IPS-20b (cell line): ENCODE measurements around the gene CPSF4L.
"Not testable (repeated sequence)": the region's sequence is repeated elsewhere in the genome, so short reads cannot be mapped to it uniquely, and the experiment has no call there.

Source experiments
- H3K27ac ChIP-seq: one replicate; pipeline ENCODE4 v1.5.1; 2013; ENCODE audit warnings: low read length
- H3K27me3 ChIP-seq: 2 replicates; pipeline ENCODE4 v1.6.1; 2013; ENCODE audit warnings: mild to moderate bottlenecking, low read length, inconsistent platforms; ENCODE audit not compliant: insufficient read depth
- H3K36me3 ChIP-seq: 2 replicates; pipeline ENCODE4 v1.6.1; 2013; ENCODE audit warnings: low read depth, mild to moderate bottlenecking, inconsistent platforms, low read length, moderate library complexity; ENCODE audit not compliant: insufficient read depth
- H3K4me1 ChIP-seq: 2 replicates; pipeline ENCODE4 v1.6.1; 2013; ENCODE audit warnings: mild to moderate bottlenecking, control low read depth, inconsistent platforms, low read length, moderate library complexity; ENCODE audit not compliant: insufficient read depth
- H3K4me3 ChIP-seq: 2 replicates; pipeline ENCODE4 v1.5.1; 2013; ENCODE audit warnings: mild to moderate bottlenecking, low read length, inconsistent platforms
- H3K9ac ChIP-seq: 2 replicates; pipeline ENCODE4 v1.6.1; 2013; ENCODE audit warnings: low read depth, mild to moderate bottlenecking, inconsistent platforms, low read length, moderate library complexity
- H3K9me3 ChIP-seq: 2 replicates; pipeline ENCODE4 v1.6.1; 2013; ENCODE audit warnings: mild to moderate bottlenecking, low read depth, low read length, inconsistent platforms; ENCODE audit not compliant: insufficient read depth

Gene CPSF4L

GRCh38 chr17:73265646-73266640 is 4.3 kb upstream of the CPSF4L start:
- no peaks in the 10 kb centered on the region for H3K9me3 ChIP-seq
- H3K27me3 ChIP-seq, result peaks cover 9% of the 10 kb centered on the region
- H3K27ac ChIP-seq, result no peak overlapping the region
- H3K9ac ChIP-seq, result no peak overlapping the region
- H3K36me3 ChIP-seq, result no peaks in the 10 kb centered on the region
- H3K4me3 ChIP-seq, result no peak overlapping the region
- peaks cover 18% of the 10 kb centered on the region for H3K4me1 ChIP-seq

DNA sequence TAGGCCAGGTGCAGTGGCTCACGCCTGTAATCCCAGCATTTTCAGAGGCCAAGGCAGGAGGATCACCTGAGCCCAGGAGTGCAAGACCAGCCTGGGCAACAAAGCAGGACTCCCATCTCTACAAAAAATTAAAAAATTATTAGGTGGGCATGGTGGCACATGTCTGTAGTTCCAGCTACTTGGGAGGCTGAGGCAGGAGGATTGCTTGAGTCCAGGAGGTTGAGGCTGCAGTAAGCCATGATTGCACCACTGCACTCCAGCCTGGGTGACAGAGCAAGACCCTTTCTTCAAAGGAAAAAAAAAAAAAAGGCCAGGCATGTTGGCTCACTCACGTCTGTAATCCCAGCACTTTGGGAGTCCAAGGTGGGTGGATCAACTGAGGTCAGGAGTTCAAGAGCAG is 2.8 kb upstream of the CPSF4L start:
- H3K27ac ChIP-seq, result not testable (repeated sequence)

GRCh38 chr17:73262676-73263642 is 1.3 kb upstream of the CPSF4L start:
- Histone ChIP-seq H3K9ac (no peak overlapping the region), H3K27ac (no peak overlapping the region), H3K4me1 (peaks cover 18% of the 10 kb centered on the region), H3K9me3 (no peaks in the 10 kb centered on the region), H3K36me3 (no peaks in the 10 kb centered on the region), H3K4me3 (peak overlapping the region; percentile 17; the same call in 1 of the 2 replicates), H3K27me3 (peaks cover 12% of the 10 kb centered on the region)

More for the DNA sequence above, 2.8 kb upstream of the CPSF4L start:
- H3K9ac ChIP-seq, H3K4me3 ChIP-seq, H3K36me3 ChIP-seq, H3K9me3 ChIP-seq: not testable (repeated sequence)
- Histone ChIP-seq H3K27me3 (peaks cover 12% of the 10 kb centered on the region), H3K4me1 (peaks cover 18% of the 10 kb centered on the region)

GRCh38 chr17:73261952-73262675 is 434 bp upstream of the CPSF4L start:
- peak overlapping the region; percentile 17; the same call in 1 of the 2 replicates for H3K4me3 ChIP-seq
- no peak overlapping the region for H3K27ac ChIP-seq
- peaks cover 18% of the 10 kb centered on the region for H3K4me1 ChIP-seq
- H3K27me3 ChIP-seq, result peaks cover 12% of the 10 kb centered on the region
- H3K9me3 ChIP-seq, result no peaks in the 10 kb centered on the region
- no peak overlapping the region for H3K9ac ChIP-seq
- H3K36me3 ChIP-seq, result no peaks in the 10 kb centered on the region

GRCh38 chr17:73257516-73257915 is 4.2 kb downstream of the CPSF4L start:
- Histone ChIP-seq H3K36me3 (no peaks in the 10 kb centered on the region), H3K9me3 (no peaks in the 10 kb centered on the region), H3K9ac (no peak overlapping the region), H3K27me3 (peaks cover 4% of the 10 kb centered on the region; the same call in 1 of the 2 replicates), H3K4me3 (no peak overlapping the region), H3K4me1 (peaks cover 10% of the 10 kb centered on the region; the same call in 1 of the 2 replicates), H3K27ac (no peak overlapping the region)

DNA sequence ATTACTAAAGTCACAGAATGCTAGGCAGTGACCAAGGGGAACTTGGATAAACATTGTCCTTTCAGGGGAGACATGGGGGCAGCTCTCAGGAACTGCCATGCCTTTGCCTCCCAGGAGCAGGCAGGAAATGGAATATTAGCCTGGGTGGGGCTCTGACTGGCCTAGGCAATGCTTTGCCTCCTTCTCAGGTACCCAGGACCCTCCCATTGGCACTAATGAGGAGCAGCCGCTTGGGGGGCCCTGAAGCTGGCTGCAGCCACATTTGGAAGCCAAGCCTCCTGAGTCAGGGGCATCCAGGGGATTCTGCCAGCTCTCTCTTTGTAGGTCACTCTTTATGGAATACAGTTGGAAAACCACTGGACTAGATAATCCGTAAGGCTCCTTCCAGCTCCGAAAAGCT is 5.5 kb downstream of the CPSF4L start:
- Histone ChIP-seq H3K27me3 (0 out of 2 replicates have a peak, but pooled peaks cover 4% of the 10 kb centered on the region), H3K27ac (no peak overlapping the region)

GRCh38 chr17:73255671-73256181 is 6.0 kb downstream of the CPSF4L start:
- no peaks in the 10 kb centered on the region for H3K4me1 ChIP-seq
- H3K27me3 ChIP-seq, result 0 out of 2 replicates have a peak, but pooled peaks cover under 1% of the 10 kb centered on the region
- H3K36me3 ChIP-seq, result no peaks in the 10 kb centered on the region
- no peak overlapping the region for H3K27ac ChIP-seq
- H3K4me3 ChIP-seq, result no peak overlapping the region
- no peaks in the 10 kb centered on the region for H3K9me3 ChIP-seq
- no peak overlapping the region for H3K9ac ChIP-seq

More for the DNA sequence above, 5.5 kb downstream of the CPSF4L start:
- no peak overlapping the region for H3K9ac ChIP-seq
- H3K9me3 ChIP-seq, result no peaks in the 10 kb centered on the region
- H3K4me3 ChIP-seq, result no peak overlapping the region
- H3K36me3 ChIP-seq, result no peaks in the 10 kb centered on the region
- H3K4me1 ChIP-seq, result no peaks in the 10 kb centered on the region

DNA sequence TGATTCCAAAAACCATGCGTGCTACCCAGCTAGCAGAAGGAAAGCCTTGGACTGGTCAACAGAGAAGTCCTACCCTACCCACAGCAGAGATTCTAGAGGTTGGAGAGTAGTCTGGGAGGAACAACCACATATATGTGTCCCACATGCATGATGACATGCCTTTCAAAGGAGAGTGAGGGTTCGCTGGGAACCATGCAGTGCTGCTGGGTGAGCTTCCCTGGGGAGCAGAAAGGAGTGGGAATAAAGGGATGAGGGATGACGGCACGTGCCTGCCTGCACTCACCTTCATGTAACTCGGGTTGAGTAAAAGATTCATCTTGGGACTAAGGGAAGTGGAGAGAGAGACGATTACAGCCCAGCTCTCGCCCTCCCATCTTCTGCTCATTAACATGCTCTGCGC is 9.8 kb downstream of the CPSF4L start:
- Histone ChIP-seq H3K9ac (no peak overlapping the region), H3K4me1 (no peaks in the 10 kb centered on the region), H3K36me3 (peaks cover 18% of the 10 kb centered on the region), H3K4me3 (no peak overlapping the region), H3K27me3 (no peaks in the 10 kb centered on the region), H3K27ac (no peak overlapping the region), H3K9me3 (no peaks in the 10 kb centered on the region)

DNA sequence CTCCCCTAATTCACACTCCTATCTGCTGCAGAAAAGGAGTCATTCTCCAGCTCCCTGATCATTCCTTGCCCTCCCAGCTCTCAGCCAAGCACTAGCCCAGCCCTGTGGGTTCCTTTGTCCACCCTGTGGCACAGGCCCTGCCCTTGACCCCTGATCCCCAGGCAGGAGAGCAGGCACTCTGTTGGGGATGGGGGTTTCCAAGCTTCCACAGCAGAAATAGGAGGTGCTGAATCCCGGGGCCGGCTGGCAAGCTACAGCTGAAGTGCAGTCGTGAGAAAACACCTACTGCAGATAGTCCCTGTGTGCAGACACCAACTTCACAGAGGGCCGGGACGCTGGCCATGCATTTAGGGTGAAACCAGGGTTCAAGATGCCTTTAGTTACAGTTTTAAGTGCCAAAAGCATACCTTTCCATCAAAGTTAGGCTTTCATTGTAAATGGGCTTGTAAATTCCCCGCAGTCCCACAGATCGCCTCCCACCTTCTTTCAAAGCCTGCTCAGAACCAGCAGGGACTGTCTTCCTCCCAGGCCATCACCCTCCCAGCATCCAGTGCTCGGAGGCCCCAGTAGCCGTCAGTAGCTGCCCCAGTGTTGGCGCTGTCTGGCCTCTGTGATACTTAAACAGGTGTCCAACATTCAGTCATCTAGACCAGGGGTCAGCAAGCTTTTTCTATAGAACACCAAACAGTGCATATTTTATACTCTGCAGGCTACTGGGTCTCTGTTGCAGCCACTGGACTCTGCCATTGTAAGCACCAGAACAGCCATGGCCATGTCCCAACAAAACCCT is 10.6 kb downstream of the CPSF4L start:
- Histone ChIP-seq H3K9ac (no peak overlapping the region), H3K4me3 (no peak overlapping the region), H3K36me3 (peaks cover 25% of the 10 kb centered on the region), H3K4me1 (no peaks in the 10 kb centered on the region), H3K27ac (no peak overlapping the region), H3K9me3 (no peaks in the 10 kb centered on the region), H3K27me3 (no peaks in the 10 kb centered on the region)

DNA sequence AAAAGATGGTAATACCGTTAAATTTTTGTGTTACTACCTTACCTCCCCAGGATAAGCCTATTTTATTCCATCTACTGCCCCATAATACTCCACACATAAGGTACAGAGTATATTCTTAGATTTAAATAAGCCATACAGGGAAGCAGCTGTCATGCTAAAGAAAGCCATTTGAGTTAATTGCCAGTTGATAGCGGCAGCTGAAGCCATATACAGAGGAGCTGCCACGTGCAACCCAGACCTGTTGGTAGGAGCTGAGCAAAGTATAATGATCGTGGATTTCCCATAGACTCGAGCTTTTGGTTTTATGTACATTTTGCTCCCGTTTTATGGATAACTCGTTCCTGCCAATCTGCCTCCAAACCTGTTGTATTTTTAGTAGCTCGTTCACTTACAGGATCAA is 12.0 kb downstream of the CPSF4L start:
- Histone ChIP-seq H3K9me3 (no peaks in the 10 kb centered on the region), H3K27me3 (no peaks in the 10 kb centered on the region), H3K4me1 (no peaks in the 10 kb centered on the region), H3K9ac (no peak overlapping the region), H3K27ac (no peak overlapping the region), H3K36me3 (peaks cover 38% of the 10 kb centered on the region), H3K4me3 (no peak overlapping the region)
